Activated CD4-positive, alpha-beta T cell treated with anti-CD3 and anti-CD28 coated beads, Interleukin-2, amount 50 U/mL, for 24 hours (primary cell): Measurements from ENCODE around the gene DCAF8L2.
"Not testable (repeated sequence)": the region's sequence is repeated elsewhere in the genome, so short reads cannot be mapped to it uniquely, and the experiment has no call there.

Source experiments
- DNase-seq, 2 donors: peaks; one replicate each; pipeline ENCODE4 v3.0.0-alpha.2; 2020; ENCODE audit warnings: low read depth in 1 of 2, low spot score in 1 of 2

Gene DCAF8L2

DNA sequence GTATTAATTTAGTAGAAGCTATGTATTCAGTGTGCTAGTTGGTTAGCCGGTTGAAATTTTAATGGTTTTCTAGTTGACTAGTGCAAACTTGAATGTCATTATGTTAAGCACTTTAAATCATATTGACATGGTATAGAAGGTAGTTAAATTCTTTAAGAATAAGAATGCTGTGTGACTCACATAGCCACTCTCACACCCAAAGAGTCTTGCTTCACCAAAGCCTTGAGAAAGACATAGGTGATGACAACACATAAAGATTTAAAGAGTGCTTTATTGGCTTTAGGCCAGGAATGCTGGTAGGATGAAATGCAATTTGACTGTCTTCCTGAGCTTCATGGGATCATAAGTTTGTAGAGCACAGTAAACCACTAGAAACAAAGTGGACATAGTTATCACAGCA lies 85.3 kb downstream of the DCAF8L2 start:
- no peak for DNase-seq

DNA sequence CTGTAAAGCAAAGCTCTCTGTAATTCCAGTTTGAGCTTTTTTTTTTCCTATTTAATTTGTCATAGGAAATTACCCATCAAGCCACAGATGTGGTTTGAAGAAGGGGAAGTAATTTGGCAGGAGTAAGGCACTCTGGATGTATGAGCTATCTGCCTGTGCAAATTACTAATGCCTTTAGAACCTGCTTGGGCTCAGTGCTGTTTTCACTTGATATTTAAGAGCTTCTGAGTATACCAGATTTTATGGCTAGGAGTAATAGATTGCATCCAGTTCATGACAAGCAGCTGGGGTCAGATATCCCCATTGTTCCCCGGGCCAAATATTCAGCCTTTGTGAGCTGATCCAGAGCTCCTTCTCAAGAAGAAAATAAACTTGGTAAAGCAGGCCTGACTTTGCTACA lies 89.1 kb downstream of the DCAF8L2 start:
- no peak for DNase-seq

DNA sequence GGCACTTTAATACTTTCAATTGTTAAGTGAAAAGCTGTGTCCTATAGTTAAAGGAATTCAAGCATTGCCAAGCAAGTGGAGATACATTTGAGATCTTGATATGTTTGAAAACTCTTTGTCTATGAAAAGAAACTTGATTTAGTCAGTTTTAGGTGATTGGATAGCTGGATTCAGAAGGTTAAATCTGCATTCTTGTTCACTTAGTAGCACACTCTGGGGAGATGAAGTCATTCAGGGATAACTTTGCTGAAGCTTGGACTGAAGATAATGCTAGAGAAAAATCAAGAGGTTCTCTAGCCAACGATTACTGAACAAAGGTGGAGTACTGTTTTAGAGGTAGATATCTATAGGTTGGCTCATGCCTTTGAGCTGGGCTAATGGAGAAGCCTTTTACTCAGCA lies 90.6 kb downstream of the DCAF8L2 start:
- DNase-seq: no peak

DNA sequence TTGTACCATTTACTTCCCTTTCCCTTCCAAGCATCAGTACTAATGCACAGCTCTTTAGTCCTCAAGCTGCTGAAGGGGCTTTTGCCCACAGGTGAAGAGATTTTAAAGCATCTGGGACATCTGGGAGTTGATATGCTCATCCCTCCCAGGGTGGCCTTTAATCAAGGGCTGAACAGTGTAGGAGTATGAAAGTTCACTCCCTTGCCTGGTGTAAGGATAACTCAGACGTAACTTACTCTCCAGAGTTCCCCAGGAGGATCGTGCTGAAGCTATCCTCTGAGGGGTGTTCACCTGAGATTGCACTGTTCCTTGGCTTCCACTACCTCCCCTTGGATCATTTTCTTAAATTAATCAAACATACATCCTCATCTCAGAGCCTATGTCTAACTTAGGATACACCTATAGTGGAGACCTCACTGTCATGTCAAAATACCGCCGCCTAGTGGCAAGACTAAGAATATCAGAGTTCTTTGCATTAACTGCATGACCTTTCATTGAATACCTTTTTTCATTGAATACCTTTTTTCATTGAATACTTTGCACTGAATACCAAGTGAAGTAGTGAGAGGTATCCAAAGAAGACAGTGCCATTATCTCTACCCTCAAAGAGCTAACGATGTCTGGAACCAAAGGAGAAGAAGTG lies 93.5 kb downstream of the DCAF8L2 start:
- not testable (repeated sequence) for DNase-seq

DNA sequence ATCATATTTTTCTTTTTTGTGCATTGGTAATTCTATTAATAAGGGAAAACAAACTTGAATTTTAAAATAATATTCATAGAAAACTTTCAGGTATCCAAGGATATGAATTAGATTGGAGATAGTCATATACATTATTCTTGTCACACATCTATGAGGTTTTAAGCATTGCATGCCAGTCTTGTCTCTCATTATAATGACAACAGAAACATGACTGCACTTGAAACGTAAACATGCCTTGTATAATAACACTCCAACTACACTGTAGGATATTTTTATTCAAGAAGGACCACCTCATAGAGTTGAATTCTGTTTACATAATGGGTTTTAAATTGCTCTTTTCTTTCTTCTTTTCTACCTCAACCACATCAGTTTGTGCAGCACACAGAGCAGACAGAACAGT lies 104.5 kb downstream of the DCAF8L2 start:
- DNase-seq: no peak

DNA sequence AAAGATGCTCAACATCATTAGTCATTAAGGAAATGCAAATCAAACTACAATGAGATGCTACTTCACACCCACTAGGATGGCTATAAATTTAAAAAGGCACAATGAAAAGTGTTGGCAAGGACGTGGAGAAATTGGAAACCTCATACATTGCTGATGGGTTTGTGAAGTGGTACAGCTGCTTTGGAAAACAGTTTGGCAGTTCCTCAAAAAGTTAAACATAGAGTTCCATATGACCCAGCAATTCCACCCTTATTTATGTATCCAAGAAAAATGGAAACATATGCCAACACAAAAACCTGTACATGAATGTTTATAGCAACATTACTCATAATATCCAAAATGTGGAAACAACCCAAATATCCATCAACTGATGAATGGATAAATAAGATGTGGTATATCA lies 116.4 kb downstream of the DCAF8L2 start:
- DNase-seq: no peak

DNA sequence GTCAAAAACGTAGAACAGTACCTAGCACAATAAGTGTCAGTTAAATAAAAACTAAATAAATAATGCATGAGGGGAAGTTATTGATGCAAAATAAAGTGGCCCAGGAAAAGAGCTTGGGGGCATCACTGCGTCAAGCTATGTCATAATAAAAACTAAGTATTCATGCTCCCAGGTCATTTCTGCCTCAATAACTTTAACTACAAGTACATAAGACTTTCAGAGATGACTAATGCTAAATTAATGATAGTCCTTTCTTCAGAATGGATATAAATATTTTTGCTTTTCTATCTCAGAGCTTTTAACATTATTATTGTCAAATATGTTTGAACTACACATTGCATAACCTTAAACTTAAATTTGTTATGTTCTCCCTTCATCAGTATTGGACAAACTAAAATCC lies 125.5 kb downstream of the DCAF8L2 start:
- no peak for DNase-seq

DNA sequence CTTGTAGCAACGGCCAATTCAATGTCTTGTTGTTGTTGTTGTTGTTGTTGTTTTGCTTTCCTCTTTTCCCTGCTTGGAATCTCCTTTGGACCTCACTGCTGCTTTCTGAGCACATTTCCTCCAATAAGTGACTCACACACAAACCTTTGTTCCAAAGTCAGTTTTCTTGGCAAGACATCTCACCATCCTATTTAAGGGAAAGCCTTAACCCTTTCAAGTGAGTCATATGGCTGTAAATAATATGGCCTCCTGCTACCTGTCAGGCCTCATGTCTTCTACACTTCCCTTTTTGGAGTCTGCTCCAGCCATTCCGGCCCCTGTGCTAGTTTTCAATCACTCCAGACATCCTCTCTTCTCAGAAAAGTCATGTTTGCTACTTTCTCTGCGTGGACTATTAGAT lies 138.1 kb downstream of the DCAF8L2 start:
- no peak for DNase-seq

DNA sequence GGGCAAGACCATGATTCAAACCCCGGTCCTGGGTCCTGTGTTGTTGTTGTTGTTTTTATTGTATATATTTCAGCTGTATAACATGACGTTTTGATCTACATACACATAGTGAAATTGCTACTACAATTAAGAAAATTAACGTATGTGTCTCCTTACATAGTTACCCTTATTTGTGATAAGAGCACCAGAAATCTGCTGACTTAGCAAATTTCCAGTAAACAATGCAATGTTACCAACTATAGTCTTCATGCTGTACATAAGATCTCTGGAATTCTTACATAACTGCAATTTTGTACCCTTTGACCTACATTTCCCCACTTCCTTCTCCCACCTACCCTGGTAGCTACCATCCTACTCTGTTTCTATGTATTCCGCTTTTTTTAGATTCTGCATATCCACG lies 141.8 kb downstream of the DCAF8L2 start:
- DNase-seq: no peak

DNA sequence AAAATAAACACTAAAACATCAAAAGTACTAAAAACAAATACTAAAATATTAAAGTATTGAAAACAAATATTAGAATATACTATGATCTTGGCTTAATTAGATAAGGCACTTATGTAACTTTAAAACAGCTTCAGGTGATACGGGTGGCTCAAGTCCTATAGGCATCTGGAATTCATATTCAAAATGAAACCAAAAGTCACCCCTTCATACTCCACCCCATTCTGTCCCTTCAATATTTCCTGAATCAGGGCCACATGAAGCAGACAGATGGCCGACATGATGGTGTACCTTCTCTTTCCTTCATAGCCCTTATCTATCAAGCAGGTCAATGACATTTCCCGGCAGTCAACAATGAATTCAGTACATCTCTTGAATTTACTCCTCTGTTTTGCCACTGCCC lies 145.8 kb downstream of the DCAF8L2 start:
- DNase-seq: no peak

DNA sequence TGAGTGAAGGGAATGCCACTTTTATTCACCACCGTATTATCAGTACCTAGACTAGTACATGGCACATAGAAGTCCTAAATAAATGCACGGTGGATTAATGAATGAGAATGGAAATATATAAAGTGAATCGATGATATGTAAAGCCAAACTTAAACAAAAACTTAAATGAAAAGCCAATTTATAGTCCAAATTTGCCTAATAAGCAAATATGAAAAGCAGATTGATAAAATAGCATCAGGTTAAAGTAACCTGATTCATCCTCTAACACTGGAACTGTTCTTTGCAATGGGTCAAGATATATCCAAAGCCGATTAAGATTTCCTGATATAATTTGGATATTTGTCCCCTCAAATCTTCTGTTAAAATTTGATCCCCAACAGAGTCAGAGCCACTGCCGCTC lies 150.8 kb downstream of the DCAF8L2 start:
- no peak for DNase-seq

DNA sequence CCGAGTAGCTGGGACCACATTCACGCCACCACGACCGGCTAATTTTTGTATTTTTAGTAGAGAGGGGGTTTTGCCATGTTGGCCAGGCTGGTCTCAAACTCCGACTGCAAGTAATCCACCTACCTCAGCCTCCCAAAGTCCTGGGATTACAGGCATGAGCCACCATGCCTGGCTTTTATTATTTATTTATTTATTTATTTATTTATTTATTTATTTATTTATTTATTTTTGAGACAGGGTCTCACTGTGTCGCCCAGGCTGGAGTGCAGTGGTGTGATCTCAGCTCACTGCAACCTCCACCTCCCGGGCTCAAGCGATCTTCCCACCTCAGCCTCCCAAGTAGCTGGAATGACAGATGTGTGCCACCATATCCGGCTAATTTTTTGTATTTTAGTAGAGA lies 153.4 kb downstream of the DCAF8L2 start:
- DNase-seq: not testable (repeated sequence)

DNA sequence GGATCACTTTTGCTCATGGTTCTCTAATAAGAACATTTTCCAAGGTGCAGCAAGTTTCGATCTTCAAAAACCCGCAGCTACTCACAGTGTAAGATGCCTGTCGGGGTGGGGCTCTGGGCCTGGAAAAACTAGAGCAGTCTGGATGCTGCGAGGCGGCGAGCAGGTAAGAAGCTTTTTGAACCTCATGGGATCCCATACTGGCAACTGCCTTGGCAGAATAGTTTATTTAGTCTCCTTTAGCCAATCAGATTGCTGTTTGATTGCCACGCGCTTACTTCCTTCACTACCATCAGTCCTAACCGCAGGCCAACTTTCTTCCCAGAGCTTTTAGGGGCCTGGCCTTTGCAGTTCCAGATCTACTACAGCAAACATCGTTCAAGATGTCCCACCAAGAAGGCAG lies 156.4 kb downstream of the DCAF8L2 start:
- DNase-seq: no peak

DNA sequence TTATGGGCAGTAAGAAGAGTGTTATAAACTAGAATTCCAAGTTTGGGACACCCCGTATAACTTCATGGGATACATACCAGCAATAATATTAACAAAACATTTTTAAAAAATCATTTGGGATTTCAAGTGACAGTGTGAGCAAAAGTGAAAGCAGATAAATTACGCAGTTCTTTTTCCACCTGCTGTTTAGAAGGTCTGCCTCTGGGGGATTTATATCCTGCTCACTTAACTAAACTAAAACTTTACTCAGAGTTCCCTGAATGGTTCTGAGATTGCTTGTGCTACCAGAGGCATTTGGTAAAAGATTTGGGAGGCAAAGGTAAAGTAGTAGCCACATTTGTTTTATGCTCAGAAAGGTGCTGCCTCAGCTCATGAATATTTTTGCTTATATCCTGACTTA lies 160.2 kb downstream of the DCAF8L2 start:
- not testable (repeated sequence) for DNase-seq

DNA sequence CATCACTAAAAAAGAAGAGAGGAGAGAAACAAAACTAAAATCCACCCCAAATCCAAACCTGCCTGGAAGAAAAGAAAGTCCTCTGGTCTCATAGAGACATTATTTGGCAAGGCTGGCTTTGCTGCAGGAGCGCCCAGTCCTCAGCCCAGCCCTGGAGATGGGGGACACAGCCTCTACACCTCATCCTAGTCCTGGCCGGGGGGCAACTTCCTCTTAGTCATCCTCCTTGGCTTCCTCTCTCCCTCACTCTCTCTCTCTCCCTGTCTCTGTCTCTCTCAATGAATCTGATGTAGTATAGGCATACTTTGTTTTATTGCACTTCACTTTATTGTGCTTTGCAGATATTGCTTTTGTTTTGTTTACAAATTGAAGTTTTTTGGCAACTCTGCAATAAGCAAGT lies 161.8 kb downstream of the DCAF8L2 start:
- DNase-seq: no peak

DNA sequence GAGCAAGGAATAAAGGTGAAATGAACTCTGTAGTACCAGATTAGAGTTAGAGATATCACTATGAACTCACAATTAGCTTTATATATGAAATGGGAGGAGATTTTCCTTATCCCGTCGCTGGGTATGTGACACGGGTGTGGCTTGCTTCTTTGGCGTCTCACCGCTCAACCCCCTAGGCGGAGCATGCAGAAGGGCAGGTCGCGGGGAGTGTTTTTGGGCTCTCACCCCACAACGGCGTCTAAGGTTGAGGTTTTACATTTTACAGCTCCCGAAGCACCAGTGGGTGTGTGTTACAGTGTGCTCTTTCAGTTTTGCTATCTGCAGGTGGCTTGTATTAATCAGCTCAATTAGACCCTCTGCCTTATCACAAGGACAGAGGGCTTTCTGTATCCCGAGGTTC lies 175.6 kb downstream of the DCAF8L2 start:
- no peak for DNase-seq

DNA sequence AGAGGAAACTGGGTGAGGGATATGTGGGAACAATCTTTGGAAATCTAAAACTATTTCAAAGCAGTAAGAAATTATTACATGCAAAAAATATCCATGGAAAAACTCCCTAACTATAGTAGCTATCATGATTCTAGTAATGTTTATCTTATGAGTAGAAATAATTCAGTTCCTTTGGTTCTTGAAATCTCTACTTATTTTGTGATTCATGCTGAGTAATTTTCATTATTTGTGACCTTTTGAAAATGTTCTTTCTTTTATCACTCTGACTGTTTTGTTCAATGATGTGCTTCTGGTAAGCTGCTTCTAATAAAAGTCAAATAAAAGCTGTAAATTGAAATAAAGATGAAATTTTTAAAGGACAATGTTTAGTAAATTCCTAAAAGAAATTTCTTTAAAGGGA lies 177.2 kb downstream of the DCAF8L2 start:
- DNase-seq: no peak

DNA sequence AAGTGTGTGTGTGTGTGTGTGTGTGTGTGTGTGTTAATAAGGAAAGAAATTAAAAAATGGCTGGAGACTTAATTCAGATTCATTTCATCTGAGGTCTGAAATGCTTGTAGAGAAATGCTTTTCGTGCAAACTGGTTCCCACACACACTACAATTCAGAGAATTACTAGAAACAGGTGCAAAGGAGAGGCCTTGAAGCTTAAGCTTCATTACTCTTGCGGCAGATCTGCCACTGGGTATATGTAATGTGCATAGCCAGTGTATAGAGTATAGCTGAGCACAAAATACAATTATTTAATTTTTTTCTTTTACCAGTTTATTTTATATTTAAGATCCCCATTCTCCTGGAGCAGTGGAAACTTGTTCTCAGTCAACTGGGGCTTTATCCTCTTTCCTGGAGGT lies 185.8 kb downstream of the DCAF8L2 start:
- DNase-seq: no peak

DNA sequence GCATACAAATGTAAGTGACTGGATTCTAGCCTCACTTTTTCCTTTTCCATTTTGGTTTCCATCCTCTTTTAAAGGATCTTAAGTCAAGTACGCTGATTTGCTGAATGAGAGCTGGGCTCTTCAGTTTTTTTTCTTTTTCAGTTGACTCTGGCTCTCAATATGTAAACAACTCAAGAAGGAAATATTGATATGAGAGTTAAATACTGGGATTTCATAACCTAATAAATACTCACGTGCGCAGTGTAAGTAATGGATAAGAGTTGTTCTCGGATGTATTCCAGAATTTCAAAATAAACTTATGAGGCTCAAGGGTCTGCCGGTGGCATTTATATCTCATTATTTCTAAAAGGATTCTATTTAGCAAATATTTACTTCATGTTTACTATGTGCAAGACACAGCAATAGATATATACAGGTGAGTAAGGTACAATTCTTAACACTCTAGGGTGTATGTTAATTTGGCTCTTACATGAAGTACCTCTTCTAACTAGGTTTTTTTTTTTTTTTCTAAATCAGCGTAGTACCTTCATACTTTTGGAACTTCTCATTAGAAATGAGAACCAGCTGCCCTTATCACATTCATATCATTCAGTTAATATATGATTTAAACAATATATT lies 206.6 kb downstream of the DCAF8L2 start:
- no peak for DNase-seq

DNA sequence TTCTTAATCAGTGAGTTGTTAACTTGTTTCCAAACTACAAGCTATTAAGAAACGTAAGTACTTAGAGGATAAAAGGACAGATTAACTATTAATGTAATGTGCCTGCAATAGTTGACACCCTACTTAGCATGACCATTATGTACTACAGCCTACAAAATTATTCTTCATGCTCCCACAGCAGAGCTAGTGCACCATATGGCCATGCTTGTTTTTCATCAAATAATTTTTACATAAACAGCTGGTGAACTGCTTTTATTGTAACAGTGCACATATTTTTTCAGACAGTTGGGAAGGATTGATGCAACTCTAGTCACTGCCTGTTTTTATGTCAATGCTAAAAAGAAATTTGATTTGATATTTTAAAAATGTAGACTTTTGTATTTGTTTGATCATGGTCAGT lies 207.4 kb downstream of the DCAF8L2 start:
- no peak for DNase-seq
